HEK293 (cell line): ENCODE data around the gene PAX2.

Experiments
- BCL6B ChIP-seq: fragments of 450-650 bp; formaldehyde crosslinking; IDR thresholded peaks from 2 replicates; pipeline ENCODE4 v1.5.1; 2017; ENCODE audit warnings: missing biosample characterization, missing genetic modification characterization
- CTCF ChIP-seq: fragments of 450-650 bp; formaldehyde crosslinking; IDR thresholded peaks from 2 replicates; pipeline ENCODE4 v1.5.1; 2016; ENCODE audit warnings: missing biosample characterization, missing genetic modification characterization
- KLF10 ChIP-seq: fragments of 450-650 bp; IDR thresholded peaks from 2 replicates; pipeline ENCODE4 v1.5.1; 2018; ENCODE audit warnings: missing biosample characterization, mild to moderate bottlenecking, missing genetic modification characterization
- KLF17 ChIP-seq: fragments of 450-650 bp; formaldehyde crosslinking; IDR thresholded peaks from 2 replicates; pipeline ENCODE4 v1.5.1; 2016; ENCODE audit warnings: missing biosample characterization, missing genetic modification characterization
- MEIS1 ChIP-seq: sonication (generic); formaldehyde crosslinking; IDR thresholded peaks from 2 replicates; pipeline ENCODE4 v1.8.1; 2022; ENCODE audit warnings: missing genetic modification reagents, mild to moderate bottlenecking, borderline replicate concordance
- MYNN ChIP-seq: fragments of 450-650 bp; formaldehyde crosslinking; IDR thresholded peaks from 2 replicates; pipeline ENCODE4 v1.5.1; 2016; ENCODE audit warnings: missing biosample characterization, missing genetic modification characterization, borderline replicate concordance
- REST ChIP-seq: fragments of 450-650 bp; formaldehyde crosslinking; IDR thresholded peaks from 2 replicates; pipeline ENCODE4 v1.5.1; 2016; ENCODE audit warnings: missing biosample characterization, missing genetic modification characterization
- SCRT2 ChIP-seq: fragments of 450-650 bp; formaldehyde crosslinking; IDR thresholded peaks from 2 replicates; pipeline ENCODE4 v1.5.1; 2016; ENCODE audit warnings: missing biosample characterization, missing genetic modification characterization
- SP3 ChIP-seq: fragments of 450-650 bp; formaldehyde crosslinking; IDR thresholded peaks from 2 replicates; pipeline ENCODE4 v1.5.1; 2016; ENCODE audit warnings: missing biosample characterization, missing genetic modification characterization
- TCF7L2 ChIP-seq: IDR thresholded peaks from 2 replicates; pipeline ENCODE4 v1.6.1; 2011; ENCODE audit warnings: low read depth, mild to moderate bottlenecking, inconsistent platforms, low read length, moderate library complexity, borderline replicate concordance
- WT1 ChIP-seq: fragments of 450-650 bp; formaldehyde crosslinking; IDR thresholded peaks from 2 replicates; pipeline ENCODE4 v1.5.1; 2016; ENCODE audit warnings: missing biosample characterization, missing genetic modification characterization
- YY1 ChIP-seq: fragments of 450-650 bp; formaldehyde crosslinking; IDR thresholded peaks from 2 replicates; pipeline ENCODE4 v1.5.1; 2018; ENCODE audit warnings: missing biosample characterization, missing genetic modification characterization
- ZBTB17 ChIP-seq: fragments of 450-650 bp; formaldehyde crosslinking; IDR thresholded peaks from 2 replicates; pipeline ENCODE4 v1.5.1; 2016; ENCODE audit warnings: missing biosample characterization, missing genetic modification characterization
- ZBTB20 ChIP-seq: fragments of 450-650 bp; formaldehyde crosslinking; IDR thresholded peaks from 2 replicates; pipeline ENCODE4 v1.5.1; 2016; ENCODE audit warnings: missing biosample characterization, missing genetic modification characterization
- ZNF114 ChIP-seq: fragments of 450-650 bp; formaldehyde crosslinking; IDR thresholded peaks from 2 replicates; pipeline ENCODE4 v1.5.0; 2017; ENCODE audit warnings: missing biosample characterization, missing genetic modification characterization
- ZNF132 ChIP-seq: fragments of 450-650 bp; formaldehyde crosslinking; IDR thresholded peaks from 2 replicates; pipeline ENCODE4 v1.5.1; 2017; ENCODE audit warnings: missing biosample characterization, missing genetic modification characterization, borderline replicate concordance
- ZNF174 ChIP-seq: fragments of 450-650 bp; formaldehyde crosslinking; IDR thresholded peaks from 2 replicates; pipeline ENCODE4 v1.5.0; 2017; ENCODE audit warnings: missing biosample characterization, mild to moderate bottlenecking, missing genetic modification characterization
- ZNF19 ChIP-seq: fragments of 450-650 bp; formaldehyde crosslinking; IDR thresholded peaks from 2 replicates; pipeline ENCODE4; 2016; ENCODE audit warnings: missing biosample characterization, missing genetic modification characterization, low read depth
- ZNF311 ChIP-seq: fragments of 450-650 bp; formaldehyde crosslinking; IDR thresholded peaks from 2 replicates; pipeline ENCODE4 v1.5.1; 2017; ENCODE audit warnings: missing biosample characterization, missing genetic modification characterization, borderline replicate concordance
- ZNF335 ChIP-seq: fragments of 450-650 bp; formaldehyde crosslinking; conservative IDR thresholded peaks from 2 replicates; pipeline ENCODE4 v1.5.1; 2016; ENCODE audit warnings: missing biosample characterization, missing genetic modification characterization
- ZNF391 ChIP-seq: fragments of 450-650 bp; formaldehyde crosslinking; IDR thresholded peaks from 2 replicates; pipeline ENCODE4 v1.5.1; 2016; ENCODE audit warnings: low read depth, missing biosample characterization, missing genetic modification characterization, borderline replicate concordance
- ZNF423 ChIP-seq: fragments of 450-650 bp; formaldehyde crosslinking; IDR thresholded peaks from 2 replicates; pipeline ENCODE4 v1.5.1; 2016; ENCODE audit warnings: missing biosample characterization, missing genetic modification characterization
- ZNF580 ChIP-seq: fragments of 450-650 bp; formaldehyde crosslinking; IDR thresholded peaks from 2 replicates; pipeline ENCODE4 v1.5.1; 2016; ENCODE audit warnings: missing biosample characterization, missing genetic modification characterization
- ZNF600 ChIP-seq: fragments of 450-650 bp; formaldehyde crosslinking; IDR thresholded peaks from 2 replicates; pipeline ENCODE4 v1.5.1; 2016; ENCODE audit warnings: missing biosample characterization, missing genetic modification characterization
- ZNF629 ChIP-seq: fragments of 450-650 bp; formaldehyde crosslinking; IDR thresholded peaks from 2 replicates; pipeline ENCODE4 v1.5.1; 2017; ENCODE audit warnings: missing biosample characterization, missing genetic modification characterization
- ZNF658 ChIP-seq: fragments of 450-650 bp; formaldehyde crosslinking; IDR thresholded peaks from 2 replicates; pipeline ENCODE4; 2016; ENCODE audit warnings: missing biosample characterization, missing genetic modification characterization
- ZNF692 ChIP-seq: fragments of 450-650 bp; formaldehyde crosslinking; IDR thresholded peaks from 2 replicates; pipeline ENCODE4 v1.5.1; 2016; ENCODE audit warnings: missing biosample characterization, missing genetic modification characterization
- ZNF791 ChIP-seq: fragments of 450-650 bp; formaldehyde crosslinking; IDR thresholded peaks from 2 replicates; pipeline ENCODE4 v1.5.1; 2016; ENCODE audit warnings: missing biosample characterization, missing genetic modification characterization
- ZSCAN23 ChIP-seq: fragments of 450-650 bp; formaldehyde crosslinking; IDR thresholded peaks from 2 replicates; pipeline ENCODE4 v1.5.1; 2016; ENCODE audit warnings: missing biosample characterization, missing genetic modification characterization

PAX2 gene

GRCh38 chr10:100697070-100697469 is 48.3 kb upstream of the PAX2 start (continued):
- no peak for TF ChIP-seq WT1 (tag by site-specific recombination)
- no peak for TF ChIP-seq SP3 (tag by site-specific recombination)
- no peak for TF ChIP-seq TCF7L2
- no peak for TF ChIP-seq ZNF791
- no peak for TF ChIP-seq ZNF658 (tag by site-specific recombination)
- no peak for TF ChIP-seq ZSCAN23
- TF ChIP-seq CTCF (tag by site-specific recombination), result no peak
- no peak for TF ChIP-seq ZNF391 (tag by site-specific recombination)
- TF ChIP-seq ZNF580, result peak; percentile 68
- no peak for TF ChIP-seq ZNF335 (tag by site-specific recombination)
- TF ChIP-seq KLF17 (tag by site-specific recombination), result no peak
- no peak for TF ChIP-seq REST
- TF ChIP-seq ZNF423 (tag by site-specific recombination), result no peak
- TF ChIP-seq ZNF692, result 0 out of 2 replicates have a peak, but pooled peaks have one; percentile 46
- TF ChIP-seq ZNF311 (tag by site-specific recombination), result no peak
- TF ChIP-seq YY1 (tag by site-specific recombination), result no peak
- peak; percentile 78 for TF ChIP-seq ZNF629 (tag by site-specific recombination)
- TF ChIP-seq ZNF174 (tag by site-specific recombination), result no peak
- no peak for TF ChIP-seq SCRT2 (tag by site-specific recombination)
- TF ChIP-seq MYNN (tag by site-specific recombination), result no peak
- TF ChIP-seq ZNF600, result peak; percentile 74
- TF ChIP-seq ZBTB20 (tag by site-specific recombination), result no peak
- peak; percentile 57; the same call in 1 of the 2 replicates for TF ChIP-seq ZBTB17 (tag by site-specific recombination)
- TF ChIP-seq ZNF114, result no peak
- TF ChIP-seq BCL6B, result no peak
- no peak for TF ChIP-seq MEIS1 (CRISPR knock-in tag)
- TF ChIP-seq KLF10, result no peak
- TF ChIP-seq ZNF132, result no peak
- TF ChIP-seq ZNF19 (tag by site-specific recombination), result no peak
